Peyer's patch (tissue), 4 donors: Measurements from ENCODE around the gene MRPL19.

Experiments
- CTCF ChIP-seq, 6 experiments: fragments of 450-650 bp in 4 of 6; fragments of 200-600 bp in 2 of 6; sonication (generic) in 1 of 6; IDR thresholded peaks; one replicate each; pipeline ENCODE4 v1.5.1; 2017 to 2019; ENCODE audit warnings: antibody characterized with exemption in 6 of 6, mild to moderate bottlenecking in 3 of 6, moderate library complexity in 1 of 6
- POLR2A ChIP-seq, 2 donors: fragments of 450-650 bp; IDR thresholded peaks; one replicate each; pipeline ENCODE4 v1.5.1; 2017; ENCODE audit warnings: antibody characterized with exemption in 2 of 2, mild to moderate bottlenecking in 2 of 2, moderate library complexity in 2 of 2

DNA sequence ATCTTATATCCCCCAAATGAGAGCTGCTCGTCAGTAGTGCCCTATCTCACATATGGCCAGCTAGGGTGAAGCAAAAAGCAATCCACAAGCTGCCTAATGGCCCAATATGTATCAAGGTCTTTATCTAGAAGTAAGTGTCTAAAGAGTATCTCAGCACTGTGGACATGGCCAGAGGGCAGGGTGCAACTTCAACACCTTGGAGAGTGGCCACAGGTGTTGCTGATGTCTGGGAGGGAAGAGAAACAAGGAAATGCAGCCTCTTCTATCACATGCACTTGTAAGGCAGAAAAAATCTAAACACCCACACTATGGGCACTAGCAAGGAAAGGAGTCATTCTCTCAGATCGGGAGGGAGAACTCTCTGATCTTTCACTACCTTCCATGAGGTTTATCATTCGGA, 23.7 kb upstream of the MRPL19 start:
- TF ChIP-seq CTCF (IDR thresholded peaks at IDR 0.05) (no peak), POLR2A (IDR thresholded peaks at IDR 0.05) (no peak)
